Ishikawa (cell line): ENCODE data around the gene APBB2.

Experiments
- CEBPB ChIP-seq: IDR thresholded peaks from 2 replicates; pipeline ENCODE4 v1.6.1; 2012
- CREB1 ChIP-seq: IDR thresholded peaks from 2 replicates; pipeline ENCODE4 v1.6.1; 2012; ENCODE audit warnings: low read depth
- EP300 ChIP-seq: IDR thresholded peaks from 2 replicates; pipeline ENCODE4 v1.6.1; 2012; ENCODE audit warnings: borderline replicate concordance
- FOXM1 ChIP-seq: IDR thresholded peaks from 2 replicates; pipeline ENCODE4 v1.6.1; 2012; ENCODE audit warnings: low read depth, borderline replicate concordance
- MAX ChIP-seq: IDR thresholded peaks from 2 replicates; pipeline ENCODE4 v1.6.1; 2012
- NFIC ChIP-seq: IDR thresholded peaks from 2 replicates; pipeline ENCODE4 v1.6.1; 2012
- RAD21 ChIP-seq: IDR thresholded peaks from 2 replicates; pipeline ENCODE4 v1.6.1; 2012; ENCODE audit warnings: low read depth
- TAF1 ChIP-seq: IDR thresholded peaks from 2 replicates; pipeline ENCODE4 v1.6.1; 2012; ENCODE audit warnings: low read depth, mild to moderate bottlenecking
- TCF12 ChIP-seq: IDR thresholded peaks from 2 replicates; pipeline ENCODE4 v1.6.1; 2012; ENCODE audit warnings: low read depth
- USF1 ChIP-seq: IDR thresholded peaks from 2 replicates; pipeline ENCODE4 v1.6.1; 2012
- YY1 ChIP-seq: IDR thresholded peaks from 2 replicates; pipeline ENCODE4 v1.6.1; 2012; ENCODE audit warnings: low read depth
- TF ChIP-seq, protein P1 (sequence below): IDR thresholded peaks from 2 replicates; pipeline ENCODE4 v1.6.1; 2012; ENCODE audit warnings: low read depth, mild to moderate bottlenecking

- no peak for TF ChIP-seq YY1
- no peak for TF ChIP-seq TCF12
- no peak for TF ChIP-seq RAD21
- no peak for TF ChIP-seq CEBPB
- TF ChIP-seq EP300: no peak
- no peak for TF ChIP-seq USF1
- TF ChIP-seq NFIC: no peak
- no peak for TF ChIP-seq TAF1
- TF ChIP-seq, protein P1, sequence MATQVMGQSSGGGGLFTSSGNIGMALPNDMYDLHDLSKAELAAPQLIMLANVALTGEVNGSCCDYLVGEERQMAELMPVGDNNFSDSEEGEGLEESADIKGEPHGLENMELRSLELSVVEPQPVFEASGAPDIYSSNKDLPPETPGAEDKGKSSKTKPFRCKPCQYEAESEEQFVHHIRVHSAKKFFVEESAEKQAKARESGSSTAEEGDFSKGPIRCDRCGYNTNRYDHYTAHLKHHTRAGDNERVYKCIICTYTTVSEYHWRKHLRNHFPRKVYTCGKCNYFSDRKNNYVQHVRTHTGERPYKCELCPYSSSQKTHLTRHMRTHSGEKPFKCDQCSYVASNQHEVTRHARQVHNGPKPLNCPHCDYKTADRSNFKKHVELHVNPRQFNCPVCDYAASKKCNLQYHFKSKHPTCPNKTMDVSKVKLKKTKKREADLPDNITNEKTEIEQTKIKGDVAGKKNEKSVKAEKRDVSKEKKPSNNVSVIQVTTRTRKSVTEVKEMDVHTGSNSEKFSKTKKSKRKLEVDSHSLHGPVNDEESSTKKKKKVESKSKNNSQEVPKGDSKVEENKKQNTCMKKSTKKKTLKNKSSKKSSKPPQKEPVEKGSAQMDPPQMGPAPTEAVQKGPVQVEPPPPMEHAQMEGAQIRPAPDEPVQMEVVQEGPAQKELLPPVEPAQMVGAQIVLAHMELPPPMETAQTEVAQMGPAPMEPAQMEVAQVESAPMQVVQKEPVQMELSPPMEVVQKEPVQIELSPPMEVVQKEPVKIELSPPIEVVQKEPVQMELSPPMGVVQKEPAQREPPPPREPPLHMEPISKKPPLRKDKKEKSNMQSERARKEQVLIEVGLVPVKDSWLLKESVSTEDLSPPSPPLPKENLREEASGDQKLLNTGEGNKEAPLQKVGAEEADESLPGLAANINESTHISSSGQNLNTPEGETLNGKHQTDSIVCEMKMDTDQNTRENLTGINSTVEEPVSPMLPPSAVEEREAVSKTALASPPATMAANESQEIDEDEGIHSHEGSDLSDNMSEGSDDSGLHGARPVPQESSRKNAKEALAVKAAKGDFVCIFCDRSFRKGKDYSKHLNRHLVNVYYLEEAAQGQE: no peak
- no peak for TF ChIP-seq MAX
- TF ChIP-seq CREB1: no peak
- TF ChIP-seq FOXM1: no peak
These were observed 169.6 kb downstream of the APBB2 start for GRCh38 chr4:41044791-41045190.
